ENCODE results near the gene GRAMD1B.

- TF ChIP-seq CTCF (IDR thresholded peaks at IDR 0.05) (no peak), EZH2 (IDR thresholded peaks at IDR 0.05; ENCODE audit: borderline replicate concordance, insufficient read depth, low read depth, low read length, poor library complexity, severe bottlenecking) (no peak)
These were observed 95.0 kb downstream of the GRAMD1B start for GRCh38 chr11:123525097-123525496.
